GM23338 (cell line): ENCODE data around the gene RAB11FIP3. TPM values are rescaled to one million over a fixed set of nuclear protein-coding genes. Genes with fewer than 3 reads are reported as not detected.

Experiments used
- ATAC-seq: fragments of 200-7000 bp; cut with Tn5 transposase; 3 replicates; pipeline ENCODE4 v1.9.1; 2020
- DNase-seq: peaks from one replicate; pipeline ENCODE4 v3.0.0-alpha.2; 2015; ENCODE audit warnings: low spot score
- H2AFZ ChIP-seq: fragments of 200-600 bp; sonication (generic); 2 replicates; pipeline ENCODE4 v1.8.0; 2016; ENCODE audit warnings: antibody characterized with exemption, mild to moderate bottlenecking, moderate library complexity
- H3F3A ChIP-seq: fragments of 200-600 bp; sonication (generic); replicated peaks from 2 replicates; pipeline ENCODE4 v1.8.0; 2017; ENCODE audit warnings: antibody characterized with exemption, mixed run types, low read depth
- H3K27ac ChIP-seq: fragments of 200-600 bp; sonication (generic); 2 replicates; pipeline ENCODE4 v1.6.1; 2016; ENCODE audit warnings: low read depth
- H3K27me3 ChIP-seq: fragments of 200-600 bp; sonication (generic); 2 replicates; pipeline ENCODE4 v1.8.0; 2016; ENCODE audit warnings: mild to moderate bottlenecking, mixed run types, moderate library complexity; ENCODE audit not compliant: insufficient read depth
- H3K36me3 ChIP-seq: fragments of 200-600 bp; sonication (generic); 2 replicates; pipeline ENCODE4 v1.8.0; 2016; ENCODE audit warnings: mild to moderate bottlenecking; ENCODE audit not compliant: insufficient read depth
- H3K4me1 ChIP-seq: fragments of 200-600 bp; sonication (generic); 2 replicates; pipeline ENCODE4 v1.8.0; 2016; ENCODE audit warnings: mild to moderate bottlenecking, moderate library complexity; ENCODE audit not compliant: insufficient read depth
- H3K4me2 ChIP-seq: fragments of 200-600 bp; sonication (generic); 2 replicates; pipeline ENCODE4 v1.7.1; 2017; ENCODE audit warnings: mixed run types
- H3K4me3 ChIP-seq: fragments of 200-600 bp; sonication (generic); 2 replicates; pipeline ENCODE4 v1.6.1; 2016; ENCODE audit warnings: mixed run types
- H3K79me2 ChIP-seq: fragments of 200-600 bp; sonication (generic); replicated peaks from 2 replicates; pipeline ENCODE4 v1.8.0; 2017; ENCODE audit warnings: mild to moderate bottlenecking; ENCODE audit not compliant: insufficient read depth
- H3K9me2 ChIP-seq: fragments of 200-600 bp; sonication (generic); 2 replicates; pipeline ENCODE4 v1.8.0; 2017; ENCODE audit not compliant: insufficient read depth
- H4K20me1 ChIP-seq: fragments of 200-600 bp; sonication (generic); replicated peaks from 2 replicates; pipeline ENCODE4 v1.8.0; 2017; ENCODE audit warnings: mild to moderate bottlenecking; ENCODE audit not compliant: insufficient read depth
- H3K27ac Mint-ChIP-seq: 2 replicates; pipeline ENCODE4 v1.8.0; 2020; ENCODE audit warnings: inconsistent platforms, mild to moderate bottlenecking, moderate library complexity, mixed read lengths
- H3K27me3 Mint-ChIP-seq: 3 replicates; pipeline ENCODE4 v1.8.0; 2022; ENCODE audit warnings: low read depth, mild to moderate bottlenecking, moderate library complexity, mixed read lengths, inconsistent platforms; ENCODE audit not compliant: insufficient read depth, poor library complexity
- H3K36me3 Mint-ChIP-seq: 3 replicates; pipeline ENCODE4 v1.8.0; 2021; ENCODE audit warnings: low read depth, mild to moderate bottlenecking, inconsistent platforms, moderate library complexity, mixed read lengths
- H3K4me1 Mint-ChIP-seq: 3 replicates; pipeline ENCODE4 v1.8.0; 2020; ENCODE audit warnings: mild to moderate bottlenecking, inconsistent platforms, mixed read lengths
- H3K4me3 Mint-ChIP-seq: 3 replicates; pipeline ENCODE4 v1.8.0; 2021; ENCODE audit warnings: moderate library complexity, mild to moderate bottlenecking, inconsistent platforms, mixed read lengths
- H3K9me3 Mint-ChIP-seq: 3 replicates; pipeline ENCODE4 v1.8.0; 2020; ENCODE audit warnings: moderate library complexity, mild to moderate bottlenecking, inconsistent platforms, mixed read lengths
- CREB1 ChIP-seq: fragments of 250-450 bp; sonication (Bioruptor Pico); IDR thresholded peaks from 2 replicates; pipeline ENCODE4 v1.5.0; 2020; ENCODE audit warnings: low read depth, mild to moderate bottlenecking, moderate library complexity
- CTCF ChIP-seq, 2 experiments: fragments of 200-600 bp in 1 of 2; sonication (generic) in 1 of 2; conservative IDR thresholded peaks; 2 replicates each; pipeline versions ENCODE4 v1.5.1 to v1.6.1; 2016 to 2017; ENCODE audit warnings: antibody characterized with exemption in 2 of 2, low read depth in 2 of 2, mild to moderate bottlenecking in 2 of 2, moderate library complexity in 1 of 2
- ETS1 ChIP-seq: IDR thresholded peaks from 2 replicates; pipeline ENCODE4 v1.6.1; 2016; ENCODE audit warnings: antibody characterized with exemption
- EZH2 ChIP-seq: fragments of 200-600 bp; sonication (generic); IDR thresholded peaks from one replicate; pipeline ENCODE4 v1.8.0; 2017; ENCODE audit warnings: antibody characterized with exemption, mild to moderate bottlenecking, low read depth; ENCODE audit not compliant: unreplicated experiment
- EZH2phosphoT487 ChIP-seq: fragments of 200-600 bp; sonication (generic); IDR thresholded peaks from one replicate; pipeline ENCODE4 v1.8.1; 2018; ENCODE audit warnings: antibody characterized with exemption; ENCODE audit not compliant: unreplicated experiment
- JUNB ChIP-seq: IDR thresholded peaks from one replicate; pipeline ENCODE4 v1.6.1; 2016; ENCODE audit warnings: antibody characterized with exemption; ENCODE audit not compliant: unreplicated experiment
- NANOG ChIP-seq: IDR thresholded peaks from 2 replicates; pipeline ENCODE4 v1.6.1; 2016; ENCODE audit warnings: antibody characterized with exemption, borderline replicate concordance
- REST ChIP-seq: IDR thresholded peaks from one replicate; pipeline ENCODE4 v1.6.1; 2018; ENCODE audit warnings: antibody characterized with exemption; ENCODE audit not compliant: unreplicated experiment
- STAT1 ChIP-seq: IDR thresholded peaks from one replicate; pipeline ENCODE4 v1.6.1; 2016; ENCODE audit warnings: antibody characterized with exemption; ENCODE audit not compliant: unreplicated experiment
- ZNF114 ChIP-seq: fragments of 250-450 bp; sonication (Bioruptor Pico); IDR thresholded peaks from 2 replicates; pipeline ENCODE4 v1.5.0; 2020; ENCODE audit warnings: mild to moderate bottlenecking, moderate library complexity
- ZNF331 ChIP-seq: fragments of 250-450 bp; sonication (Bioruptor Pico); IDR thresholded peaks from 2 replicates; pipeline ENCODE4 v1.5.0; 2020; ENCODE audit warnings: low read depth, mild to moderate bottlenecking, moderate library complexity
- ZNF462 ChIP-seq: fragments of 250-450 bp; sonication (Bioruptor Pico); IDR thresholded peaks from 2 replicates; pipeline ENCODE4 v1.5.0; 2020; ENCODE audit warnings: mild to moderate bottlenecking, moderate library complexity
- polyA plus RNA-seq: library from polyadenylated mRNA; unstranded; fragments of >200 nt; fragmentation: Nextera tagmentation; extraction: Ambion mirVana; gene quantifications from 2 replicates; pipeline ENCODE4 v1.2.1, GENCODE V29; 2016
- total RNA-seq: library from RNA; depleted of rRNA; stranded (reverse); fragments of >200 nt; shearing (Covaris generic); gene quantifications from 2 replicates; pipeline ENCODE4 v1.2.3, GENCODE V29; 2014

Gene RAB11FIP3
- total and polyA plus RNA-seq, 2 experiments from 2014 or later, result 3.2 to 29.2 TPM

GRCh38 chr16:450785-451512, 25.5 kb downstream of the RAB11FIP3 start:
- peak; percentile 42 for ATAC-seq
- H3K27ac Mint-ChIP-seq, result no peak overlapping the region
- peaks cover 3% of the 10 kb centered on the region; the same call in 1 of the 2 replicates for H4K20me1 ChIP-seq

More at GRCh38 chr16:450785-451512, 25.5 kb downstream of the RAB11FIP3 start:
- no peak overlapping the region for H3K4me2 ChIP-seq
- no peaks in the 10 kb centered on the region for H3F3A ChIP-seq
- peaks cover 5% of the 10 kb centered on the region for H3K79me2 ChIP-seq
- no peaks in the 10 kb centered on the region for H3K36me3 ChIP-seq
- peaks cover 7% of the 10 kb centered on the region; the same call in 2 of the 3 replicates for H3K4me1 Mint-ChIP-seq
- no peak overlapping the region for H3K27ac ChIP-seq
- no peaks in the 10 kb centered on the region for H3K36me3 Mint-ChIP-seq
- no peak for DNase-seq
- H2AFZ ChIP-seq, result no peak overlapping the region
- H3K9me3 Mint-ChIP-seq, result no peaks in the 10 kb centered on the region
- no peaks in the 10 kb centered on the region for H3K27me3 ChIP-seq
- H3K4me3 Mint-ChIP-seq, result no peak overlapping the region
- H3K9me2 ChIP-seq, result no peaks in the 10 kb centered on the region
- no peak overlapping the region for H3K4me3 ChIP-seq
- TF ChIP-seq CREB1 (no peak), CTCF (conservative IDR thresholded peaks at IDR 0.05; ENCODE audit: low read depth in 2 of 2) (no peak), EZH2 (no peak), ETS1 (no peak), REST (no peak), STAT1 (no peak), EZH2phosphoT487 (no peak), JUNB (no peak), ZNF114 (CRISPR knock-in tag) (no peak), NANOG (no peak), ZNF331 (CRISPR knock-in tag) (no peak), ZNF462 (CRISPR knock-in tag) (no peak)
- peaks cover 5% of the 10 kb centered on the region for H3K27me3 Mint-ChIP-seq
- H3K4me1 ChIP-seq, result no peaks in the 10 kb centered on the region
